GM20431 (cell line): Measurements from ENCODE around the gene CD300LD.

Experiments
- in situ Hi-C: fragments of 300-500 bp; cut with MseI, MboI; formaldehyde crosslinking; loops from one replicate; pipeline ENCODE4 v1.15.0; 2020; ENCODE audit warnings: low sequenced_read_pairs; ENCODE audit not compliant: unreplicated experiment

The CD300LD gene

GRCh38 chr17:74608511-74608910, 16.4 kb upstream of the CD300LD start:
- in situ Hi-C loops = no loop called here

GRCh38 chr17:74607221-74607620, 15.1 kb upstream of the CD300LD start:
- in situ Hi-C loops = no loop called here

GRCh38 chr17:74606050-74606449, 14.0 kb upstream of the CD300LD start:
- in situ Hi-C loops = no loop called here

- in situ Hi-C loops = no loop called here
These were observed 13.3 kb upstream of the CD300LD start for GRCh38 chr17:74605361-74605760.

- in situ Hi-C loops = no loop called here
These were observed 12.7 kb upstream of the CD300LD start for GRCh38 chr17:74604761-74605160.

- in situ Hi-C loops = no loop called here
These were observed 12.1 kb upstream of the CD300LD start for GRCh38 chr17:74604200-74604599.

- in situ Hi-C loops = no loop called here
These were observed 11.7 kb upstream of the CD300LD start for GRCh38 chr17:74603746-74604145.

- in situ Hi-C loops = no loop called here
These were observed 11.1 kb upstream of the CD300LD start for GRCh38 chr17:74603037-74603635.

- in situ Hi-C loops = no loop called here
These were observed 10.0 kb upstream of the CD300LD start for GRCh38 chr17:74601944-74602572.

- in situ Hi-C loops = no loop called here
These were observed 7.4 kb upstream of the CD300LD start for GRCh38 chr17:74599448-74599939.

- in situ Hi-C loops = no loop called here
These were observed 6.9 kb upstream of the CD300LD start for GRCh38 chr17:74599023-74599399.

- in situ Hi-C loops = no loop called here
These were observed 6.4 kb upstream of the CD300LD start for GRCh38 chr17:74598346-74599022.

- in situ Hi-C loops = no loop called here
These were observed 5.1 kb upstream of the CD300LD start for GRCh38 chr17:74597069-74597790.

GRCh38 chr17:74595037-74595750, 3.1 kb upstream of the CD300LD start:
- in situ Hi-C loops = no loop called here

- in situ Hi-C loops = no loop called here
These were observed 580 bp downstream of the CD300LD start for GRCh38 chr17:74591503-74591902.

- in situ Hi-C loops = no loop called here
These were observed 6.4 kb downstream of the CD300LD start for GRCh38 chr17:74585711-74586110.

GRCh38 chr17:74584292-74585060, 7.6 kb downstream of the CD300LD start:
- in situ Hi-C loops = no loop called here

GRCh38 chr17:74582633-74583032, 9.4 kb downstream of the CD300LD start:
- in situ Hi-C loops = no loop called here

- in situ Hi-C loops = no loop called here
These were observed 12.2 kb downstream of the CD300LD start for GRCh38 chr17:74579900-74580299.
